RWPE1 (cell line): ENCODE results near the gene INPP4B.

ENCODE experiments used
- CTCF ChIA-PET: fragments of 350-600 bp; sonication (Branson Sonifier 250); formaldehyde crosslinking; extraction: SDS; loops from one replicate; lab custom pipeline; 2021; lab: Yijun Ruan, JAX
- POLR2A ChIA-PET: fragments of 400-600 bp; formaldehyde crosslinking; extraction: SDS; loops from one replicate; lab custom pipeline; 2020; ENCODE audit warnings: antibody characterized with exemption; ENCODE audit not compliant: low non-redundant PET; lab: Yijun Ruan, JAX
- DNase-seq: peaks from one replicate; pipeline ENCODE4 v3.0.0; 2012; ENCODE audit warnings: low spot score
- H3K27ac ChIP-seq: fragments of 450-650 bp; 2 replicates; pipeline ENCODE4 v1.5.1; 2017
- CTCF ChIP-seq: fragments of 450-650 bp; conservative IDR thresholded peaks from 2 replicates; pipeline ENCODE4 v1.5.1; 2017; ENCODE audit warnings: low read depth, mild to moderate bottlenecking

Gene INPP4B

GRCh38 chr4:142838778-142839177, 7.3 kb downstream of the INPP4B start:
- ChIA-PET CTCF (interaction anchor here (0.6 to 0.7 kb wide), 2 partner anchors 194 to 1042 kb away, joined by 3 to 4 read pairs; no protein-coding TSS in a partner anchor), POLR2A (no interaction called here)
- TF ChIP-seq CTCF = no peak
- no peak overlapping the region for H3K27ac ChIP-seq
- DNase-seq = no peak

GRCh38 chr4:142832022-142832421, 14.1 kb downstream of the INPP4B start:
- ChIA-PET CTCF (interaction anchor here (0.6 kb wide), 1 partner anchor 48 kb away, joined by 3 read pairs; no protein-coding TSS in a partner anchor), POLR2A (no interaction called here)
- H3K27ac ChIP-seq = no peak overlapping the region
- no peak for TF ChIP-seq CTCF
- DNase-seq = no peak

- CTCF ChIA-PET = interaction anchor here (0.6 kb wide), 1 partner anchor 510 kb away, joined by 3 read pairs; no protein-coding TSS in a partner anchor
- no peak for TF ChIP-seq CTCF
- POLR2A ChIA-PET = no interaction called here
- no peak overlapping the region for H3K27ac ChIP-seq
- DNase-seq = no peak
Measured at GRCh38 chr4:142826503-142827241, 19.4 kb downstream of the INPP4B start.

- CTCF ChIA-PET = no interaction called here
- no peak for DNase-seq
- TF ChIP-seq CTCF = no peak
- POLR2A ChIA-PET = no interaction called here
- H3K27ac ChIP-seq = no peak overlapping the region
Measured at GRCh38 chr4:142824368-142824767, 21.7 kb downstream of the INPP4B start.

- no peak for TF ChIP-seq CTCF
- DNase-seq = no peak
- H3K27ac ChIP-seq = no peak overlapping the region
- CTCF ChIA-PET = interaction anchor here (0.6 to 1.0 kb wide), 2 partner anchors 9 to 697 kb away, joined by 4 read pairs; no protein-coding TSS in a partner anchor
- POLR2A ChIA-PET = no interaction called here
Measured at GRCh38 chr4:142823796-142824195, 22.3 kb downstream of the INPP4B start.

GRCh38 chr4:142818476-142818875, 27.6 kb downstream of the INPP4B start:
- H3K27ac ChIP-seq = no peak overlapping the region
- no peak for TF ChIP-seq CTCF
- no peak for DNase-seq
- POLR2A ChIA-PET = no interaction called here
- CTCF ChIA-PET = no interaction called here
